Measurements from ENCODE around the gene CD300H.

GRCh38 chr17:74552037-74552436 is 15.3 kb downstream of the CD300H start:
- TF ChIP-seq CTCF (IDR thresholded peaks at IDR 0.05; ENCODE audit: insufficient read depth, low read depth, low read length), result no peak
- no peak for TF ChIP-seq EZH2 (IDR thresholded peaks at IDR 0.05; ENCODE audit: insufficient read depth, low read length)
